Right lobe of liver (tissue), 6 donors: ENCODE data around the gene LRRC47. TPM values are rescaled to one million over a fixed set of nuclear protein-coding genes. Genes with fewer than 3 reads are reported as not detected.

Experiments
- ATAC-seq, 4 donors: fragments of 200-7000 bp; cut with Tn5 transposase; one replicate each; pipeline ENCODE4 v1.9.1; 2020; ENCODE audit warnings: mild to moderate bottlenecking in 4 of 4, moderate library complexity in 4 of 4
- DNase-seq, 3 donors: peaks; one replicate each; pipeline ENCODE4 v3.0.0-alpha.2; 2020
- H3K27ac ChIP-seq, 3 donors: fragments of 200-600 bp; one replicate each; pipeline ENCODE4 v1.8.0; 2022
- H3K27me3 ChIP-seq, 2 donors: fragments of 200-600 bp; one replicate each; pipeline ENCODE4 v1.8.0; 2022
- H3K36me3 ChIP-seq, 4 donors: fragments of 200-600 bp; sonication (generic) in 1 of 4; one replicate each; pipeline versions ENCODE4 v1.5.1 to v1.8.0; 2017 to 2022; ENCODE audit warnings: control low read depth in 1 of 4
- H3K4me1 ChIP-seq, 4 donors: fragments of 200-600 bp; sonication (generic) in 1 of 4; one replicate each; pipeline versions ENCODE4 v1.5.1 to v1.8.0; 2017 to 2022; ENCODE audit warnings: control low read depth in 1 of 4
- H3K4me3 ChIP-seq, 3 donors: fragments of 200-600 bp; one replicate each; pipeline ENCODE4 v1.8.0; 2022
- H3K9me3 ChIP-seq, 4 donors: fragments of 200-600 bp; sonication (generic) in 1 of 4; one replicate each; pipeline versions ENCODE4 v1.5.1 to v1.8.0; 2017 to 2022; ENCODE audit warnings: control low read depth in 1 of 4
- POLR2A ChIP-seq: fragments of 450-650 bp; IDR thresholded peaks from one replicate; pipeline ENCODE4 v1.6.1; 2017; ENCODE audit warnings: antibody characterized with exemption, mild to moderate bottlenecking
- WGBS: methylation state at CpG from one replicate; pipeline ENCODE4 v1.1.6; 2018; ENCODE audit warnings: low coverage, low lambda C conversion rate; ENCODE audit not compliant: insufficient coverage; ENCODE audit errors: missing lambda C conversion rate; 5-methylcytosine and 5-hydroxymethylcytosine counted together
- intact Hi-C, 2 donors: fragments of 100-400 bp; cut with DNase I; formaldehyde crosslinking; loops; one replicate each; pipeline versions ENCODE4 v1.11.2 to v1.14.1; 2022
- total RNA-seq, 6 experiments: library from RNA; depleted of rRNA in 2 of 6; stranded (reverse); fragments of >200 nt in 2 of 6; fragmentation: NEBNext Ultra II Directional in 3 of 6; extraction: Animal tissue kit (Norgen Biotek cat#: 25700) in 3 of 6; gene quantifications; one replicate each; pipeline versions ENCODE4 v1.1.0 to v1.2.4, GENCODE V29; 2016 to 2023
- TF ChIP-seq, protein P1 (sequence below), 4 donors: fragments of 200-600 bp in 3 of 4; fragments of 450-650 bp in 1 of 4; IDR thresholded peaks; one replicate each; pipeline versions ENCODE4 v1.5.1 to v1.8.0; 2016 to 2022; ENCODE audit warnings: antibody characterized with exemption in 4 of 4, mild to moderate bottlenecking in 2 of 4
- donor health status: DM: no; HTN: yes; CAD: no.
- donor health status: DM: no; HTN: no; CAD: no.
- donor health status: DM: no; HTN: no; CAD: no.
- donor health status: DM: no; HTN: yes; CAD: no.
- donor health status: DM: no; HTN: yes; CAD: no.

The LRRC47 gene
- total RNA-seq, 6 experiments from 2014 or later = 22.7 to 32.2 (median 25.8) TPM

DNA sequence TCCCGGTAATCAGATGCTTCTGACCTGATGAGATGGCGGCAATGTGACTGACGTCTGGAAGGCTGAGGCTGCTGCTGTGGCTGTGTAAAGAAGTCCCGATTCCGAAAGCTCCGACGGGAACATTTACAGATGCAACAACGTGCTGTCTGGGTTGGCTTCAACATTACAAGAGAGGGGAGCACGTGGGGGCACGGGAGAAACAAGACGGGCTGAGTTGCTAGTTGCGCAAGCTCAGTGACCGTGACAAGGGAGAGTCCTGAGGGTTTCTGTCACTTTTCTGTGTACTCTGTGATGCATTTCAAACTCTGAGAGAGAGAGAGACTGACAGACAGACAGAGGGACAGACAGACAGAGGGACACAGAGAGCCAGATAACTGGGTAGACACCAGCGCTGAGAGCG is 25.6 kb upstream of the LRRC47 start:
- peak in 1 of 3 donors; percentile 6 for DNase-seq
- WGBS = 90% methylated on average over 13 of the region's 15 CpGs

DNA sequence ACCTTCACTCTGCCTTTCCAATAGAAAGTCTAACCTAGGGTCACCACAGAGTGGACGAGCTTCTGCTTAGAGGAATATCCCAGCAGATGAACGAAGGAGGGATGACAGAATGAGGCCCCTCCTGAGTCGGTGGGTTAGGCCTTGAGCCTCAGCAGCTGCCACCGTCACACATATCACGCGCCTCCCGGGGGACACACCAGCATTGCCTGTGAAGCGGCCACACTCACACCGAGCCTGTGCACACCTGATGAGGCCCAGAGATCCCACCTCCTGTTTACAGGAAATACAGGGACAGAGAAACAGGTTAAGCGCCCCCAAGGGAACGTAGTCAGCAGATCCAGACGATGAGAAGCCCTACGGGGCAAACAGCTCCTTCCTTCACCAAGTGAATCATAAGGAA is 25.1 kb upstream of the LRRC47 start:
- intact Hi-C loops = no loop called here
- ATAC-seq = no peak

More for the DNA sequence above, 25.6 kb upstream of the LRRC47 start:
- no peak for ATAC-seq
- TF ChIP-seq, protein P1, sequence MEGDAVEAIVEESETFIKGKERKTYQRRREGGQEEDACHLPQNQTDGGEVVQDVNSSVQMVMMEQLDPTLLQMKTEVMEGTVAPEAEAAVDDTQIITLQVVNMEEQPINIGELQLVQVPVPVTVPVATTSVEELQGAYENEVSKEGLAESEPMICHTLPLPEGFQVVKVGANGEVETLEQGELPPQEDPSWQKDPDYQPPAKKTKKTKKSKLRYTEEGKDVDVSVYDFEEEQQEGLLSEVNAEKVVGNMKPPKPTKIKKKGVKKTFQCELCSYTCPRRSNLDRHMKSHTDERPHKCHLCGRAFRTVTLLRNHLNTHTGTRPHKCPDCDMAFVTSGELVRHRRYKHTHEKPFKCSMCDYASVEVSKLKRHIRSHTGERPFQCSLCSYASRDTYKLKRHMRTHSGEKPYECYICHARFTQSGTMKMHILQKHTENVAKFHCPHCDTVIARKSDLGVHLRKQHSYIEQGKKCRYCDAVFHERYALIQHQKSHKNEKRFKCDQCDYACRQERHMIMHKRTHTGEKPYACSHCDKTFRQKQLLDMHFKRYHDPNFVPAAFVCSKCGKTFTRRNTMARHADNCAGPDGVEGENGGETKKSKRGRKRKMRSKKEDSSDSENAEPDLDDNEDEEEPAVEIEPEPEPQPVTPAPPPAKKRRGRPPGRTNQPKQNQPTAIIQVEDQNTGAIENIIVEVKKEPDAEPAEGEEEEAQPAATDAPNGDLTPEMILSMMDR (IDR thresholded peaks at IDR 0.05) = no peak
- TF ChIP-seq POLR2A = no peak
- Histone ChIP-seq H3K4me1 (no peaks in the 10 kb centered on the region), H3K27ac (no peak overlapping the region), H3K4me3 (no peak overlapping the region), H3K36me3 (peaks cover 0 to 45% (median 10%) of the 10 kb centered on the region in 4 donors), H3K27me3 (no peaks in the 10 kb centered on the region), H3K9me3 (no peaks in the 10 kb centered on the region)
- intact Hi-C loops = no loop called here

DNA sequence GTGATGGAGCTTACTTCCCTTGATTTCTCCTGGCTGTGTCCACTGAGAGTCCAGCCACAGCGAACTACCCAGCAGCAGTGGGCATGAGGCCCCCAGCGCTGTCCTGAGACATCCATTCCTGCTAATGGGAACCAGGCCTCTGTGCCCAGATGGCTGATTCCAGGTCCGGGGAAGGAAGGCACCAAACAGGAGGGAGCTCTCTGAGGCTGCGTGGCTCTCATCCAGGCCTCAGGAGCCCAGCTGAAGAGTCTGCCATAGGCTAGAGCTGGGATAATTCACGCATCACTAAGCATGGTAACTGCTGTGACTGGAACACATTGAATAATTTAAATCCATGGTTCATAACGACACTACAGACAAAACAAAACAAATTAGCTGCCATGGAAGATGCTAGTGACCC is 24.7 kb upstream of the LRRC47 start:
- WGBS = 75% methylated on average over 1 of the region's 6 CpGs
- peak in 1 of 3 donors; percentile 7 for DNase-seq
- ATAC-seq = no peak
- no peak overlapping the region for H3K4me3 ChIP-seq
- H3K36me3 ChIP-seq = peaks cover 0 to 38% (median 12%) of the 10 kb centered on the region in 4 donors
- intact Hi-C loops = no loop called here
- TF ChIP-seq, protein P1 (IDR thresholded peaks at IDR 0.05) = no peak
- TF ChIP-seq POLR2A = no peak
- no peak overlapping the region for H3K27ac ChIP-seq
- H3K9me3 ChIP-seq = no peaks in the 10 kb centered on the region
- no peaks in the 10 kb centered on the region for H3K4me1 ChIP-seq
- H3K27me3 ChIP-seq = no peaks in the 10 kb centered on the region

More for the DNA sequence above, 25.1 kb upstream of the LRRC47 start:
- TF ChIP-seq, protein P1 (IDR thresholded peaks at IDR 0.05) = no peak
- no peak for TF ChIP-seq POLR2A
- Histone ChIP-seq H3K4me3 (no peak overlapping the region), H3K36me3 (peaks cover 0 to 41% (median 10%) of the 10 kb centered on the region in 4 donors), H3K27ac (no peak overlapping the region), H3K27me3 (no peaks in the 10 kb centered on the region), H3K4me1 (no peaks in the 10 kb centered on the region), H3K9me3 (no peaks in the 10 kb centered on the region)
- peak in 1 of 3 donors; percentile 10 for DNase-seq
- 84% methylated on average over 6 of the region's 13 CpGs for WGBS

DNA sequence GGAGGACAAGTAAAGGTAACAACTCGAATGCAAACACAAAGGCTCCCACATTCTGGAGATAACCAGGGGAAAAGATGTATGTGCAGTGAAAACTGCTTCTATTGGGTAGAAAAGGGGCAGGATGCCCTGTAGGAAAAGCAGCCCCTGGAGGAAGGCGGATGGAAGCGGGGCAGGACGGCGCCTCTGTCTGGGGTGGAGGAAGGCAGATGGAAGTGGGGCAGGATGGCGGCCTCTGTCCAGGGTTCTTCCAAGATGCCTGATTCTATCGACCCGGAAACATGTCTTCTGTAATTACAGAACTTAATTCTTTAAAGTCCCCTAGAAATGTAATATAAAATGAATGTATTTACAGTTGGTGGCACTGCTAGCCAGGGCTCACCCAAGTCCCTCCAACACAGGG is 24.0 kb upstream of the LRRC47 start:
- WGBS = no CpG with 5 or more reads among the region's 8 CpGs
- Histone ChIP-seq H3K9me3 (no peaks in the 10 kb centered on the region), H3K27ac (no peak overlapping the region), H3K4me3 (no peak overlapping the region), H3K4me1 (no peaks in the 10 kb centered on the region), H3K27me3 (no peaks in the 10 kb centered on the region), H3K36me3 (peaks cover 0 to 31% (median 11%) of the 10 kb centered on the region in 4 donors)
- ATAC-seq (no peak), DNase-seq (peak in 1 of 3 donors; percentile 2)
- intact Hi-C loops = no loop called here
- TF ChIP-seq, protein P1 (IDR thresholded peaks at IDR 0.05) = no peak
- no peak for TF ChIP-seq POLR2A
